Adrenal gland (tissue), 5 donors: ENCODE data around the gene UBASH3B.

Experiments used
- POLR2A ChIP-seq, 2 donors: fragments of 450-650 bp; IDR thresholded peaks; one replicate each; pipeline ENCODE4 v1.6.1; 2017; ENCODE audit warnings: antibody characterized with exemption in 2 of 2, mild to moderate bottlenecking in 2 of 2, moderate library complexity in 1 of 2
- TF ChIP-seq, protein P1 (sequence below), 6 experiments: fragments of 450-650 bp in 4 of 6; fragments of 200-600 bp in 2 of 6; sonication (generic) in 1 of 6; IDR thresholded peaks; 1 replicate in 5 of 6; 2 replicates in 1 of 6; pipeline versions ENCODE4 v1.5.1 to v1.8.0; 2016 to 2021; ENCODE audit warnings: antibody characterized with exemption in 6 of 6, mild to moderate bottlenecking in 2 of 6, moderate library complexity in 1 of 6
- donor health status: DM: no; HTN: no; CAD: no.

DNA sequence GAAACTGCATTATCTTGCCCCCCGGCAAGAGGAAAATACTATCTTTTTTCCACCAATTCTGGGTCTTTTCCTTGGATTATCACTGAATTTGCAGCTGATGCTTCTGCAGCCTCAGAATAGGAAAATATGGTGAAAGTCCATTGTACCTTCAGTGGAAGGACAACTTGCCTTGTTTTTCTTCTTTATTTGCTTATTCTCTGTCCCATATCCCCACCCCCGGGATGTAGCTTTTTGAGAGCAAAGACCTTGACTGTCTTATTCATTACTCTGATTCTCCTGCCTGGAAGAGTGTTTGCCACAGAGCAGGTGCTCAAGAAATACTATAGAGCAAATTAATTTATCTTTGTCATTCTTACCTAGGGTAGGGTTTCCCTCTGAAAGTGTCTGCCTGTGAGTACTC is 29.5 kb downstream of the UBASH3B start:
- TF ChIP-seq, protein P1, sequence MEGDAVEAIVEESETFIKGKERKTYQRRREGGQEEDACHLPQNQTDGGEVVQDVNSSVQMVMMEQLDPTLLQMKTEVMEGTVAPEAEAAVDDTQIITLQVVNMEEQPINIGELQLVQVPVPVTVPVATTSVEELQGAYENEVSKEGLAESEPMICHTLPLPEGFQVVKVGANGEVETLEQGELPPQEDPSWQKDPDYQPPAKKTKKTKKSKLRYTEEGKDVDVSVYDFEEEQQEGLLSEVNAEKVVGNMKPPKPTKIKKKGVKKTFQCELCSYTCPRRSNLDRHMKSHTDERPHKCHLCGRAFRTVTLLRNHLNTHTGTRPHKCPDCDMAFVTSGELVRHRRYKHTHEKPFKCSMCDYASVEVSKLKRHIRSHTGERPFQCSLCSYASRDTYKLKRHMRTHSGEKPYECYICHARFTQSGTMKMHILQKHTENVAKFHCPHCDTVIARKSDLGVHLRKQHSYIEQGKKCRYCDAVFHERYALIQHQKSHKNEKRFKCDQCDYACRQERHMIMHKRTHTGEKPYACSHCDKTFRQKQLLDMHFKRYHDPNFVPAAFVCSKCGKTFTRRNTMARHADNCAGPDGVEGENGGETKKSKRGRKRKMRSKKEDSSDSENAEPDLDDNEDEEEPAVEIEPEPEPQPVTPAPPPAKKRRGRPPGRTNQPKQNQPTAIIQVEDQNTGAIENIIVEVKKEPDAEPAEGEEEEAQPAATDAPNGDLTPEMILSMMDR (IDR thresholded peaks at IDR 0.05) = no peak
- TF ChIP-seq POLR2A (IDR thresholded peaks at IDR 0.05) = no peak
